GM12872 (cell line): ENCODE results near the gene LRRC45.

Source experiments
- CTCF ChIP-seq: IDR thresholded peaks from 3 replicates; pipeline ENCODE4 v1.5.1; 2011; ENCODE audit warnings: low read depth, mild to moderate bottlenecking, low read length, moderate library complexity; ENCODE audit not compliant: insufficient read depth

The LRRC45 gene

GRCh38 chr17:81996232-81996756 is 26.8 kb upstream of the LRRC45 start:
- TF ChIP-seq CTCF: no peak

GRCh38 chr17:81996757-81997441 is 26.2 kb upstream of the LRRC45 start:
- TF ChIP-seq CTCF: no peak

GRCh38 chr17:81998212-81998611 is 24.9 kb upstream of the LRRC45 start:
- no peak for TF ChIP-seq CTCF

GRCh38 chr17:81998691-81999438 is 24.2 kb upstream of the LRRC45 start:
- no peak for TF ChIP-seq CTCF

- no peak for TF ChIP-seq CTCF
Measured at GRCh38 chr17:81999587-81999975, 23.5 kb upstream of the LRRC45 start.

- no peak for TF ChIP-seq CTCF
Measured at GRCh38 chr17:81999976-82000802, 22.9 kb upstream of the LRRC45 start.

GRCh38 chr17:82000803-82001570 is 22.1 kb upstream of the LRRC45 start:
- TF ChIP-seq CTCF: no peak
